B cell (primary cell): ENCODE data around the gene ERVFRD-1. TPM values are rescaled to one million over a fixed set of nuclear protein-coding genes. Genes with fewer than 3 reads are reported as not detected.

Experiments used
- ATAC-seq: fragments of 200-7000 bp; cut with Tn5 transposase; one replicate; pipeline ENCODE4 v1.10.0; 2021; ENCODE audit warnings: low read depth, mild to moderate bottlenecking, moderate number of reproducible peaks, moderate library complexity
- CTCF ChIA-PET: fragments of 350-600 bp; sonication (Branson Sonifier 250); formaldehyde crosslinking; loops from one replicate; lab custom pipeline; 2021; ENCODE audit warnings: antibody characterized with exemption, inconsistent platforms; lab: Charles Lee
- POLR2A ChIA-PET: fragments of 350-600 bp; sonication (Branson Sonifier 250); formaldehyde crosslinking; loops from one replicate; lab custom pipeline; 2021; ENCODE audit warnings: antibody characterized with exemption; lab: Charles Lee
- DNase-seq: peaks from one replicate; pipeline ENCODE4 v3.0.0; 2013
- H2AFZ ChIP-seq: 2 replicates; pipeline ENCODE4 v1.6.1; 2012; ENCODE audit warnings: mild to moderate bottlenecking, low read depth, low read length; ENCODE audit not compliant: insufficient read depth, poor library complexity, severe bottlenecking
- H3K27ac ChIP-seq, 2 donors: 1 replicate in 1 of 2; 2 replicates in 1 of 2; pipeline ENCODE4 v1.5.1; 2012 to 2013; ENCODE audit warnings: low read length in 2 of 2, mild to moderate bottlenecking in 2 of 2, moderate library complexity in 1 of 2
- H3K27me3 ChIP-seq, 4 experiments: fragments of 200-600 bp in 1 of 4; sonication (generic) in 1 of 4; replicated peaks in 1 of 4; 1 replicate in 2 of 4; 2 replicates in 2 of 4; pipeline versions ENCODE4 v1.6.1 to v1.7.0; 2013 to 2016; ENCODE audit warnings: low read length in 3 of 4, mild to moderate bottlenecking in 2 of 4, mixed read lengths in 1 of 4, moderate library complexity in 1 of 4; ENCODE audit not compliant: insufficient read depth in 4 of 4, control insufficient read depth in 3 of 4; ENCODE audit errors: control extremely low read depth in 1 of 4
- H3K36me3 ChIP-seq, 2 experiments: replicated peaks in 1 of 2; 1 replicate in 1 of 2; 2 replicates in 1 of 2; pipeline versions ENCODE4 v1.6.1 to v1.7.1; 2013; ENCODE audit warnings: low read length in 1 of 2; ENCODE audit not compliant: insufficient read depth in 2 of 2, control insufficient read depth in 1 of 2; ENCODE audit errors: control extremely low read depth in 1 of 2, extremely low read depth in 1 of 2
- H3K4me1 ChIP-seq, 2 donors: fragments of 200-600 bp in 1 of 2; sonication (generic) in 1 of 2; 1 replicate in 1 of 2; 2 replicates in 1 of 2; pipeline versions ENCODE4 v1.5.1 to v1.6.1; 2013 to 2017; ENCODE audit warnings: low read length in 2 of 2; ENCODE audit not compliant: control insufficient read depth in 2 of 2, insufficient read depth in 2 of 2
- H3K4me2 ChIP-seq: replicated peaks from 2 replicates; pipeline ENCODE3; 2012; ENCODE audit warnings: mild to moderate bottlenecking, low read depth, low read length; ENCODE audit not compliant: poor library complexity, severe bottlenecking
- H3K4me3 ChIP-seq, 5 experiments: fragments of 200-600 bp in 1 of 5; sonication (generic) in 1 of 5; 1 replicate in 3 of 5; 2 replicates in 2 of 5; pipeline versions ENCODE4 v1.5.1 to v1.7.0; 2011 to 2016; ENCODE audit warnings: low read length in 4 of 5, mild to moderate bottlenecking in 4 of 5, low read depth in 2 of 5, control low read depth in 1 of 5, moderate library complexity in 1 of 5; ENCODE audit not compliant: insufficient read depth in 1 of 5; ENCODE audit errors: control extremely low read depth in 1 of 5, extremely low read depth in 1 of 5
- H3K79me2 ChIP-seq: fragments of 200-600 bp; sonication (generic); one replicate; pipeline ENCODE4 v1.6.0; 2016; ENCODE audit warnings: low read length; ENCODE audit not compliant: control insufficient read depth, insufficient read depth
- H3K9ac ChIP-seq: fragments of 200-600 bp; sonication (generic); 2 replicates; pipeline ENCODE4 v1.6.1; 2017; ENCODE audit warnings: mild to moderate bottlenecking, low read length, moderate library complexity
- H3K9me3 ChIP-seq, 3 donors: one replicate each; pipeline versions ENCODE4 v1.6.1 to v1.7.1; 2013; ENCODE audit warnings: low read length in 2 of 3; ENCODE audit not compliant: control insufficient read depth in 2 of 3, insufficient read depth in 1 of 3; ENCODE audit errors: control extremely low read depth in 1 of 3
- H4K20me1 ChIP-seq: 2 replicates; pipeline ENCODE4 v1.6.0; 2012; ENCODE audit warnings: mild to moderate bottlenecking, low read length; ENCODE audit not compliant: insufficient read depth, control insufficient read depth, poor library complexity, severe bottlenecking
- H3K27ac Mint-ChIP-seq: one replicate; pipeline ENCODE4 v1.8.0; 2021; ENCODE audit warnings: mixed read lengths
- H3K27me3 Mint-ChIP-seq: one replicate; pipeline ENCODE4 v1.8.0; 2021; ENCODE audit warnings: mixed read lengths
- H3K4me1 Mint-ChIP-seq: one replicate; pipeline ENCODE4 v1.8.0; 2021; ENCODE audit warnings: mixed read lengths
- H3K4me3 Mint-ChIP-seq: one replicate; pipeline ENCODE4 v1.8.0; 2021; ENCODE audit warnings: mixed read lengths
- H3K9me3 Mint-ChIP-seq: one replicate; pipeline ENCODE4 v1.8.0; 2022; ENCODE audit warnings: mixed read lengths; ENCODE audit not compliant: insufficient read depth
- CTCF ChIP-seq: fragments of 200-600 bp; IDR thresholded peaks from one replicate; pipeline ENCODE4 v1.8.0; 2022; ENCODE audit warnings: antibody characterized with exemption, mild to moderate bottlenecking
- EZH2 ChIP-seq: IDR thresholded peaks from 2 replicates; pipeline ENCODE4 v1.6.1; 2012; ENCODE audit warnings: borderline replicate concordance, low read depth, mild to moderate bottlenecking, moderate library complexity, low read length; ENCODE audit not compliant: insufficient read depth, poor library complexity, severe bottlenecking
- WGBS: methylation state at CpG from one replicate; pipeline ENCODE4 v1.1.5; 2013; ENCODE audit warnings: missing lambda C conversion rate; ENCODE audit not compliant: insufficient coverage; 5-methylcytosine and 5-hydroxymethylcytosine counted together
- intact Hi-C: fragments of 100-400 bp; cut with micrococcal nuclease; formaldehyde crosslinking; loops from one replicate; pipeline ENCODE4 v1.10.0; 2022
- polyA plus RNA-seq: library from polyadenylated mRNA; depleted of rRNA; stranded (reverse); fragments of >200 nt; gene quantifications from 2 replicates; pipeline ENCODE4 v1.2.3, GENCODE V29; 2012
- total RNA-seq, 2 donors: library from RNA; stranded (reverse); fragments of 120-200 nt in 1 of 2; gene quantifications; 1 replicate in 1 of 2; 2 replicates in 1 of 2; pipeline versions ENCODE4 v1.2.3 to v1.2.4, GENCODE V29; 2013 to 2022

Gene ERVFRD-1
- total and polyA plus RNA-seq, 2 donors (not counting 1 experiment from before 2014, with no cell fraction given): not detected

GRCh38 chr6:11062715-11063114, 48.8 kb downstream of the ERVFRD-1 start:
- no peak overlapping the region for H3K27ac Mint-ChIP-seq
- Histone ChIP-seq H4K20me1 (no peaks in the 10 kb centered on the region), H3K27me3 (peaks cover 0 to 3% (median 3%) of the 10 kb centered on the region in 4 experiments), H2AFZ (no peak overlapping the region), H3K4me2 (no peak overlapping the region), H3K79me2 (no peaks in the 10 kb centered on the region), H3K4me3 (no peak overlapping the region), H3K9ac (no peak overlapping the region), H3K36me3 (no peaks in the 10 kb centered on the region), H3K27ac (no peak overlapping the region), H3K4me1 (no peaks in the 10 kb centered on the region), H3K9me3 (peaks cover 0 to 4% (median 0%) of the 10 kb centered on the region in 3 donors)
- no peak for DNase-seq
- CTCF ChIA-PET: no interaction called here
- H3K4me3 Mint-ChIP-seq: no peak overlapping the region
- POLR2A ChIA-PET: no interaction called here
- H3K4me1 Mint-ChIP-seq: no peaks in the 10 kb centered on the region
- peaks cover 21% of the 10 kb centered on the region for H3K27me3 Mint-ChIP-seq
- no peak for ATAC-seq
- no CpG with 5 or more reads among the region's 2 CpGs for WGBS
- TF ChIP-seq EZH2 (no peak), CTCF (no peak)
- intact Hi-C loops: no loop called here
- H3K9me3 Mint-ChIP-seq: no peaks in the 10 kb centered on the region

- H3K4me1 Mint-ChIP-seq: no peaks in the 10 kb centered on the region
- ChIA-PET CTCF (no interaction called here), POLR2A (no interaction called here)
- intact Hi-C loops: no loop called here
- Histone ChIP-seq H4K20me1 (no peaks in the 10 kb centered on the region), H3K4me2 (no peak overlapping the region), H2AFZ (no peak overlapping the region), H3K27ac (no peak overlapping the region), H3K9ac (no peak overlapping the region), H3K79me2 (no peaks in the 10 kb centered on the region), H3K27me3 (peaks cover 0 to 3% (median 3%) of the 10 kb centered on the region in 4 experiments), H3K36me3 (no peaks in the 10 kb centered on the region), H3K9me3 (peaks cover 0 to 4% (median 0%) of the 10 kb centered on the region in 3 donors), H3K4me3 (no peak overlapping the region), H3K4me1 (no peaks in the 10 kb centered on the region)
- no peaks in the 10 kb centered on the region for H3K9me3 Mint-ChIP-seq
- no peak overlapping the region for H3K4me3 Mint-ChIP-seq
- TF ChIP-seq CTCF: no peak
- TF ChIP-seq EZH2: no peak
- H3K27ac Mint-ChIP-seq: no peak overlapping the region
- no peak for ATAC-seq
- no CpG with 5 or more reads among the region's 4 CpGs for WGBS
- no peak for DNase-seq
- H3K27me3 Mint-ChIP-seq: peaks cover 21% of the 10 kb centered on the region
These were observed 49.4 kb downstream of the ERVFRD-1 start for GRCh38 chr6:11062083-11062482.
